ENCODE results near the gene GIMAP8. TPM values are rescaled to one million over a fixed set of nuclear protein-coding genes. Genes with fewer than 3 reads are reported as not detected.
A peak's percentile ranks its signal among the peaks of the same experiment; 100 is the strongest.

GIMAP8 gene
- total and polyA plus RNA-seq, 11 donors, result 11.3 to 36.0 (median 14.9) TPM

- Histone ChIP-seq H3K9me3 (no peaks in the 10 kb centered on the region), H3K4me3 (no peak overlapping the region), H3K27me3 (no peaks in the 10 kb centered on the region), H3K36me3 (no peaks in the 10 kb centered on the region), H3K27ac (no peak overlapping the region), H3K4me1 (peaks cover 0 to 6% (median 0%) of the 10 kb centered on the region in 12 donors)
- ATAC-seq, result peak; percentile 87 to 99 (median 97)
- 18 to 23% (median 20%) methylated on average over 27 of the region's 27 CpGs for WGBS, 4 donors
- intact Hi-C loops (cut with DNase I), result loop anchor here (1.0 to 5.0 kb wide), 5 partner anchors 64 to 134 kb away; no protein-coding TSS in a partner anchor
- DNase-seq, result peak; percentile 76 to 87 (median 85)
- no peak for TF ChIP-seq POLR2A (IDR thresholded peaks at IDR 0.05)
- peak; percentile 85 to 95 (median 88) for TF ChIP-seq CTCF (IDR thresholded peaks at IDR 0.05)
Observed at GRCh38 chr7:150420987-150421674, 29.3 kb upstream of the GIMAP8 start.

- DNase-seq, result peak in 2 of 5 donors; percentile 6 to 8
- no peaks in the 10 kb centered on the region for H3K36me3 ChIP-seq
- no peak overlapping the region for H3K4me3 ChIP-seq
- TF ChIP-seq CTCF (IDR thresholded peaks at IDR 0.05) (no peak), POLR2A (IDR thresholded peaks at IDR 0.05) (no peak)
- intact Hi-C loops (cut with DNase I), result loop anchor here (1.0 to 5.0 kb wide), 5 partner anchors 65 to 135 kb away; no protein-coding TSS in a partner anchor
- 80 to 86% (median 80%) methylated on average over 17 of the region's 17 CpGs for WGBS, 4 donors
- peaks cover 0 to 6% (median 0%) of the 10 kb centered on the region in 12 donors for H3K4me1 ChIP-seq
- no peaks in the 10 kb centered on the region for H3K9me3 ChIP-seq
- H3K27ac ChIP-seq, result no peak overlapping the region
- H3K27me3 ChIP-seq, result no peaks in the 10 kb centered on the region
- ATAC-seq, result no peak
Observed at GRCh38 chr7:150421831-150422230, 28.6 kb upstream of the GIMAP8 start.

- WGBS, 4 donors, result 51 to 73% (median 62%) methylated on average over 4 of the region's 4 CpGs
- no peaks in the 10 kb centered on the region for H3K36me3 ChIP-seq
- intact Hi-C loops (cut with DNase I), result no loop called here
- DNase-seq (peak in 1 of 5 donors; percentile 7), ATAC-seq (no peak)
- TF ChIP-seq POLR2A (IDR thresholded peaks at IDR 0.05) (no peak), CTCF (IDR thresholded peaks at IDR 0.05) (no peak)
- H3K27ac ChIP-seq, result no peak overlapping the region
- peaks cover 0 to 17% (median 1%) of the 10 kb centered on the region in 12 donors for H3K4me1 ChIP-seq
- peaks cover 0 to 13% (median 0%) of the 10 kb centered on the region in 9 donors for H3K27me3 ChIP-seq
- no peak overlapping the region for H3K4me3 ChIP-seq
- no peaks in the 10 kb centered on the region for H3K9me3 ChIP-seq
Observed at GRCh38 chr7:150425670-150426069, 24.8 kb upstream of the GIMAP8 start.

- peak in 2 of 5 donors; percentile 18 to 51 for DNase-seq
Observed at GRCh38 chr7:150428671-150429451, 21.6 kb upstream of the GIMAP8 start.

More at GRCh38 chr7:150428671-150429451, 21.6 kb upstream of the GIMAP8 start:
- peak in 3 of 4 donors; percentile 24 to 45 (median 34) for ATAC-seq
- Histone ChIP-seq H3K27ac (no peak overlapping the region), H3K4me1 (peaks cover 0 to 23% (median 0%) of the 10 kb centered on the region in 12 donors), H3K36me3 (no peaks in the 10 kb centered on the region), H3K27me3 (peaks cover 0 to 13% (median 0%) of the 10 kb centered on the region in 9 donors), H3K4me3 (no peak overlapping the region), H3K9me3 (no peaks in the 10 kb centered on the region)
- 45 to 52% (median 49%) methylated on average over 10 to 11 of the region's 11 CpGs for WGBS, 4 donors
- intact Hi-C loops (cut with DNase I), result no loop called here
- TF ChIP-seq POLR2A (IDR thresholded peaks at IDR 0.05), result no peak
- no peak for TF ChIP-seq CTCF (IDR thresholded peaks at IDR 0.05)

Data from heart left ventricle (tissue), 16 donors.